Mesenchymal stem cell (in vitro differentiated cells and primary cell): Measurements from ENCODE around the gene KCTD5.
A peak's percentile ranks its signal among the peaks of the same experiment; 100 is the strongest.

Experiments used
- DNase-seq: peaks from one replicate; pipeline ENCODE4 v3.0.0-alpha.2; 2013
- H2AFZ ChIP-seq: one replicate; pipeline ENCODE4 v1.6.1; 2013; ENCODE audit warnings: low read depth, mild to moderate bottlenecking, control low read depth, inconsistent platforms, low read length, moderate library complexity
- H2AK5ac ChIP-seq: 2 replicates; pipeline ENCODE4 v1.6.1; 2013; ENCODE audit warnings: low read length, moderate library complexity, mild to moderate bottlenecking, inconsistent platforms; ENCODE audit not compliant: severe bottlenecking
- H2BK120ac ChIP-seq: one replicate; pipeline ENCODE4 v1.6.1; 2013; ENCODE audit warnings: low read depth, mild to moderate bottlenecking, inconsistent platforms, low read length, moderate library complexity
- H2BK12ac ChIP-seq, 2 experiments: one replicate each; pipeline ENCODE4 v1.6.1; 2013; ENCODE audit warnings: inconsistent platforms in 2 of 2, low read length in 2 of 2, mild to moderate bottlenecking in 2 of 2, moderate library complexity in 2 of 2, control low read depth in 1 of 2
- H2BK15ac ChIP-seq: one replicate; pipeline ENCODE4 v1.6.1; 2013; ENCODE audit warnings: mild to moderate bottlenecking, low read depth, inconsistent platforms; ENCODE audit not compliant: poor library complexity, severe bottlenecking
- H2BK5ac ChIP-seq: 2 replicates; pipeline ENCODE4 v1.6.1; 2013; ENCODE audit warnings: low read depth, mild to moderate bottlenecking, low read length, control low read depth, inconsistent platforms; ENCODE audit not compliant: poor library complexity, severe bottlenecking
- H3K14ac ChIP-seq, 2 experiments: one replicate each; pipeline ENCODE4 v1.6.1; 2013; ENCODE audit warnings: inconsistent platforms in 2 of 2, low read length in 2 of 2, control low read depth in 1 of 2, mild to moderate bottlenecking in 1 of 2, moderate library complexity in 1 of 2
- H3K18ac ChIP-seq, 2 experiments: one replicate each; pipeline ENCODE4 v1.6.1; 2013; ENCODE audit warnings: inconsistent platforms in 2 of 2, low read length in 2 of 2, control low read depth in 1 of 2, low read depth in 1 of 2, mild to moderate bottlenecking in 1 of 2
- H3K23ac ChIP-seq, 2 experiments: one replicate each; pipeline ENCODE4 v1.6.1; 2013; ENCODE audit warnings: inconsistent platforms in 2 of 2, low read length in 2 of 2, mild to moderate bottlenecking in 2 of 2, moderate library complexity in 2 of 2, control low read depth in 1 of 2
- H3K27ac ChIP-seq: 2 replicates; pipeline ENCODE4 v1.5.1; 2013; ENCODE audit warnings: mild to moderate bottlenecking, moderate library complexity, low read length, control low read depth, inconsistent platforms; ENCODE audit not compliant: poor library complexity, severe bottlenecking
- H3K27me3 ChIP-seq, 2 experiments: 2 replicates each; pipeline versions ENCODE4 v1.6.1 to v1.7.0; 2013; ENCODE audit warnings: low read length in 2 of 2, mild to moderate bottlenecking in 2 of 2, moderate library complexity in 2 of 2, control low read depth in 1 of 2, inconsistent platforms in 1 of 2; ENCODE audit not compliant: control insufficient read depth in 1 of 2, insufficient read depth in 1 of 2
- H3K36me3 ChIP-seq, 2 experiments: 2 replicates each; pipeline versions ENCODE4 v1.6.1 to v1.7.0; 2013; ENCODE audit warnings: low read length in 2 of 2, control low read depth in 1 of 2, inconsistent platforms in 1 of 2, low read depth in 1 of 2, mild to moderate bottlenecking in 1 of 2; ENCODE audit not compliant: insufficient read depth in 2 of 2, control insufficient read depth in 1 of 2
- H3K4ac ChIP-seq, 2 experiments: one replicate each; pipeline ENCODE4 v1.6.1; 2013; ENCODE audit warnings: inconsistent platforms in 2 of 2, low read length in 2 of 2, mild to moderate bottlenecking in 2 of 2, moderate library complexity in 2 of 2, control low read depth in 1 of 2, low read depth in 1 of 2
- H3K4me1 ChIP-seq: 2 replicates; pipeline ENCODE4 v1.6.1; 2013; ENCODE audit warnings: low read depth, low read length, control low read depth; ENCODE audit not compliant: control insufficient read depth, insufficient read depth
- H3K4me2 ChIP-seq: 2 replicates; pipeline ENCODE4 v1.6.1; 2013; ENCODE audit warnings: low read length, mild to moderate bottlenecking, inconsistent platforms; ENCODE audit not compliant: poor library complexity, severe bottlenecking
- H3K4me3 ChIP-seq, 2 experiments: 2 replicates each; pipeline versions ENCODE4 v1.5.1 to v1.7.0; 2013; ENCODE audit warnings: low read length in 2 of 2, mild to moderate bottlenecking in 2 of 2, control low read depth in 1 of 2, low read depth in 1 of 2; ENCODE audit not compliant: insufficient read depth in 1 of 2
- H3K79me1 ChIP-seq: replicated peaks from 2 replicates; pipeline ENCODE4 v1.6.1; 2013; ENCODE audit warnings: mild to moderate bottlenecking, control low read depth, low read length, inconsistent platforms; ENCODE audit not compliant: poor library complexity, severe bottlenecking
- H3K9ac ChIP-seq: 2 replicates; pipeline ENCODE4 v1.7.0; 2013; ENCODE audit warnings: mild to moderate bottlenecking, low read length, moderate library complexity
- H3K9me3 ChIP-seq: 2 replicates; pipeline ENCODE4 v1.7.0; 2013; ENCODE audit warnings: mild to moderate bottlenecking, low read length; ENCODE audit not compliant: control insufficient read depth
- H4K8ac ChIP-seq: one replicate; pipeline ENCODE4 v1.6.1; 2013; ENCODE audit warnings: inconsistent platforms, mild to moderate bottlenecking, low read length, moderate library complexity
- H4K91ac ChIP-seq: one replicate; pipeline ENCODE4 v1.6.1; 2013; ENCODE audit warnings: mild to moderate bottlenecking, low read length, inconsistent platforms
- WGBS: methylation state at CpG from one replicate; pipeline ENCODE4 v1.1.7; 2013; ENCODE audit warnings: mixed read lengths; 5-methylcytosine and 5-hydroxymethylcytosine counted together

KCTD5 gene

GRCh38 chr16:2698965-2699750 is 16.8 kb downstream of the KCTD5 start:
- no peak overlapping the region for H3K23ac ChIP-seq
- H3K4me1 ChIP-seq: peaks cover 4% of the 10 kb centered on the region
- H3K4ac ChIP-seq: no peak overlapping the region
- no peak overlapping the region for H2BK15ac ChIP-seq
- H3K18ac ChIP-seq: no peak overlapping the region
- H2AK5ac ChIP-seq: no peak overlapping the region
- no peak overlapping the region for H2BK5ac ChIP-seq
- no peaks in the 10 kb centered on the region for H3K9me3 ChIP-seq
- WGBS: 89% methylated on average over 32 of the region's 32 CpGs
- no peak overlapping the region for H3K4me3 ChIP-seq
- H3K27me3 ChIP-seq: no peaks in the 10 kb centered on the region
- peaks cover 58% of the 10 kb centered on the region for H3K79me1 ChIP-seq
- H4K91ac ChIP-seq: peak overlapping the region; percentile 6
- H2BK12ac ChIP-seq: no peak overlapping the region
- no peak overlapping the region for H2BK120ac ChIP-seq
- no peak for DNase-seq
- no peak overlapping the region for H3K4me2 ChIP-seq
- H3K36me3 ChIP-seq: peaks cover 69 to 75% of the 10 kb centered on the region in 2 experiments
- H3K14ac ChIP-seq: no peak overlapping the region
- H3K9ac ChIP-seq: no peak overlapping the region
- H3K27ac ChIP-seq: no peak overlapping the region
- no peak overlapping the region for H2AFZ ChIP-seq
- no peak overlapping the region for H4K8ac ChIP-seq

- Histone ChIP-seq H4K8ac (no peak overlapping the region), H2AK5ac (no peak overlapping the region), H3K4ac (no peak overlapping the region), H3K9ac (no peak overlapping the region), H2BK15ac (no peak overlapping the region), H3K36me3 (peaks cover 70 to 84% of the 10 kb centered on the region in 2 experiments), H2AFZ (no peak overlapping the region), H3K79me1 (peaks cover 59% of the 10 kb centered on the region), H3K4me3 (no peak overlapping the region), H3K27ac (no peak overlapping the region), H4K91ac (peak overlapping the region; percentile 6), H3K4me2 (no peak overlapping the region), H3K18ac (no peak overlapping the region), H3K27me3 (no peaks in the 10 kb centered on the region), H2BK5ac (no peak overlapping the region), H2BK12ac (no peak overlapping the region), H3K4me1 (peaks cover 4% of the 10 kb centered on the region), H3K23ac (no peak overlapping the region), H3K14ac (no peak overlapping the region), H3K9me3 (no peaks in the 10 kb centered on the region), H2BK120ac (no peak overlapping the region)
- no peak for DNase-seq
- 96% methylated on average over 27 of the region's 28 CpGs for WGBS
Measured at GRCh38 chr16:2699791-2700600, 17.7 kb downstream of the KCTD5 start.

- no peak overlapping the region for H3K27ac ChIP-seq
- no peak overlapping the region for H4K8ac ChIP-seq
- no peak for DNase-seq
- peaks cover 78 to 91% of the 10 kb centered on the region in 2 experiments for H3K36me3 ChIP-seq
- no peak overlapping the region for H3K9ac ChIP-seq
- WGBS: 85% methylated on average over 13 of the region's 13 CpGs
- H3K14ac ChIP-seq: no peak overlapping the region
- no peak overlapping the region for H4K91ac ChIP-seq
- no peak overlapping the region for H3K18ac ChIP-seq
- H3K4me1 ChIP-seq: peaks cover 4% of the 10 kb centered on the region
- H2BK120ac ChIP-seq: no peak overlapping the region
- no peak overlapping the region for H3K4me3 ChIP-seq
- no peak overlapping the region for H3K23ac ChIP-seq
- H2AK5ac ChIP-seq: no peak overlapping the region
- no peak overlapping the region for H3K4ac ChIP-seq
- no peak overlapping the region for H2AFZ ChIP-seq
- H3K27me3 ChIP-seq: no peaks in the 10 kb centered on the region
- no peak overlapping the region for H3K4me2 ChIP-seq
- no peaks in the 10 kb centered on the region for H3K9me3 ChIP-seq
- no peak overlapping the region for H2BK5ac ChIP-seq
- H2BK15ac ChIP-seq: no peak overlapping the region
- H3K79me1 ChIP-seq: peaks cover 67% of the 10 kb centered on the region
- no peak overlapping the region for H2BK12ac ChIP-seq
Measured at GRCh38 chr16:2700786-2701185, 18.5 kb downstream of the KCTD5 start.

- H2BK12ac ChIP-seq: no peak overlapping the region
Measured at GRCh38 chr16:2701272-2701671, 18.9 kb downstream of the KCTD5 start.

More at GRCh38 chr16:2701272-2701671, 18.9 kb downstream of the KCTD5 start:
- no peaks in the 10 kb centered on the region for H3K27me3 ChIP-seq
- H2BK15ac ChIP-seq: no peak overlapping the region
- H3K14ac ChIP-seq: no peak overlapping the region
- H3K9me3 ChIP-seq: no peaks in the 10 kb centered on the region
- H2AFZ ChIP-seq: no peak overlapping the region
- no peak overlapping the region for H3K4me2 ChIP-seq
- no peak overlapping the region for H3K9ac ChIP-seq
- H3K79me1 ChIP-seq: peaks cover 68% of the 10 kb centered on the region
- H2BK5ac ChIP-seq: no peak overlapping the region
- 96% methylated on average over 15 of the region's 15 CpGs for WGBS
- H4K91ac ChIP-seq: no peak overlapping the region
- H3K4ac ChIP-seq: no peak overlapping the region
- no peak overlapping the region for H3K4me3 ChIP-seq
- H3K23ac ChIP-seq: no peak overlapping the region
- H2AK5ac ChIP-seq: no peak overlapping the region
- H3K36me3 ChIP-seq: peaks cover 83 to 96% of the 10 kb centered on the region in 2 experiments
- no peak overlapping the region for H2BK120ac ChIP-seq
- DNase-seq: no peak
- peaks cover 4% of the 10 kb centered on the region for H3K4me1 ChIP-seq
- H4K8ac ChIP-seq: no peak overlapping the region
- H3K27ac ChIP-seq: no peak overlapping the region
- H3K18ac ChIP-seq: no peak overlapping the region
